ENCODE measurements around the gene PIGC.

- TF ChIP-seq ZNF512 (CRISPR knock-in tag; IDR thresholded peaks at IDR 0.05; ENCODE audit: borderline replicate concordance) = no peak
- TF ChIP-seq PRRX2 (CRISPR knock-in tag; IDR thresholded peaks at IDR 0.05) = no peak
- no peak for TF ChIP-seq CTCF (IDR thresholded peaks at IDR 0.05)
- TF ChIP-seq RELA (CRISPR knock-in tag; IDR thresholded peaks at IDR 0.05; ENCODE audit: borderline replicate concordance) = no peak
- no peak for TF ChIP-seq IRF2 (CRISPR knock-in tag; IDR thresholded peaks at IDR 0.05; ENCODE audit: borderline replicate concordance, low read depth)
- TF ChIP-seq ETV6 (CRISPR knock-in tag; IDR thresholded peaks at IDR 0.05) = no peak
These were observed 13.7 kb upstream of the PIGC start for GRCh38 chr1:172457479-172458130.
